H1 (cell line): ENCODE results near the gene HS2ST1. TPM values are rescaled to one million over a fixed set of nuclear protein-coding genes. Genes with fewer than 3 reads are reported as not detected.
"Not testable (repeated sequence)": the region's sequence is repeated elsewhere in the genome, so short reads cannot be mapped to it uniquely, and the experiment has no call there.

Source experiments
- CTCF ChIA-PET: fragments of 300-600 bp; sonication (Branson Sonifier 250); formaldehyde crosslinking; loops from one replicate; lab custom pipeline; 2021; ENCODE audit not compliant: partially characterized antibody; lab: Charles Lee
- POLR2A ChIA-PET: fragments of 300-600 bp; sonication (Branson Sonifier 250); formaldehyde crosslinking; loops from one replicate; lab custom pipeline; 2021; ENCODE audit warnings: inconsistent platforms; ENCODE audit not compliant: partially characterized antibody; lab: Charles Lee
- DNase-seq, 2 experiments: peaks; one replicate each; pipeline versions ENCODE4 v3.0.0 to v3.0.0-alpha.2; 2010 to 2022; ENCODE audit warnings: low spot score in 2 of 2, low read depth in 1 of 2, mixed read lengths in 1 of 2
- FAIRE-seq: peaks from 2 replicates; lab custom pipeline; 2011; peaks lifted over from hg19 to GRCh38; lab: Jason Lieb, UNC
- H2AFZ ChIP-seq: 2 replicates; pipeline ENCODE4 v1.8.1; 2012; ENCODE audit warnings: low read length, inconsistent platforms
- H2AK5ac ChIP-seq: 2 replicates; pipeline ENCODE4 v1.6.1; 2013; ENCODE audit warnings: low read depth, low read length
- H2BK120ac ChIP-seq: replicated peaks from 2 replicates; pipeline ENCODE3; 2013; ENCODE audit warnings: low read depth, low read length, inconsistent platforms
- H2BK12ac ChIP-seq: 2 replicates; pipeline ENCODE4 v1.6.1; 2013; ENCODE audit warnings: low read depth, low read length
- H2BK15ac ChIP-seq: 2 replicates; pipeline ENCODE4 v1.6.1; 2013; ENCODE audit warnings: low read length
- H2BK20ac ChIP-seq: 2 replicates; pipeline ENCODE4 v1.6.1; 2013; ENCODE audit warnings: low read length
- H2BK5ac ChIP-seq: 2 replicates; pipeline ENCODE4 v1.6.1; 2013; ENCODE audit warnings: low read depth, low read length
- H3K14ac ChIP-seq: 2 replicates; pipeline ENCODE4 v1.6.1; 2013; ENCODE audit warnings: inconsistent platforms; ENCODE audit not compliant: insufficient read length
- H3K18ac ChIP-seq: 2 replicates; pipeline ENCODE4 v1.6.1; 2013; ENCODE audit warnings: low read length; ENCODE audit errors: extremely low read depth
- H3K23ac ChIP-seq: 2 replicates; pipeline ENCODE4 v1.6.1; 2013; ENCODE audit warnings: inconsistent platforms; ENCODE audit not compliant: insufficient read length
- H3K23me2 ChIP-seq: 2 replicates; pipeline ENCODE4 v1.6.1; 2013; ENCODE audit warnings: low read depth, low read length
- H3K27ac ChIP-seq: 2 replicates; pipeline ENCODE4 v1.6.1; 2011; ENCODE audit warnings: low read depth, low read length, inconsistent platforms
- H3K27me3 ChIP-seq, 4 experiments: replicated peaks in 1 of 4; 1 replicate in 1 of 4; 2 replicates in 3 of 4; pipeline versions ENCODE4 v1.6.1 to v1.8.1; 2011 to 2013; ENCODE audit warnings: low read length in 3 of 4, mild to moderate bottlenecking in 3 of 4, inconsistent platforms in 2 of 4, mixed read lengths in 2 of 4, moderate library complexity in 1 of 4; ENCODE audit not compliant: control insufficient read depth in 3 of 4, insufficient read depth in 3 of 4; ENCODE audit errors: extremely low read depth in 1 of 4
- H3K36me3 ChIP-seq, 4 experiments: 2 replicates each; pipeline versions ENCODE4 v1.6.1 to v1.8.1; 2011 to 2013; ENCODE audit warnings: mild to moderate bottlenecking in 4 of 4, low read length in 3 of 4, moderate library complexity in 2 of 4, control low read depth in 1 of 4, inconsistent platforms in 1 of 4; ENCODE audit not compliant: insufficient read depth in 4 of 4, control insufficient read depth in 2 of 4
- H3K4ac ChIP-seq: replicated peaks from 2 replicates; pipeline ENCODE3; 2013; ENCODE audit warnings: low read length, low read depth, mixed read lengths, inconsistent platforms; ENCODE audit not compliant: insufficient read length
- H3K4me1 ChIP-seq, 4 experiments: replicated peaks in 1 of 4; 1 replicate in 1 of 4; 2 replicates in 3 of 4; pipeline versions ENCODE4 v1.6.1 to v1.8.1; 2011 to 2013; ENCODE audit warnings: low read length in 3 of 4, inconsistent platforms in 2 of 4, mixed read lengths in 1 of 4; ENCODE audit not compliant: insufficient read depth in 4 of 4, control insufficient read depth in 3 of 4
- H3K4me2 ChIP-seq, 2 experiments: 2 replicates each; pipeline versions ENCODE4 v1.6.1 to v1.8.1; 2011 to 2013; ENCODE audit warnings: low read depth in 2 of 2, low read length in 2 of 2, control low read depth in 1 of 2, inconsistent platforms in 1 of 2, mild to moderate bottlenecking in 1 of 2; ENCODE audit not compliant: insufficient read depth in 1 of 2
- H3K4me3 ChIP-seq, 4 experiments: fragments of 200-600, 300-600 bp in 1 of 4; sonication (generic), shearing (Covaris generic), sonication (Bioruptor Twin) in 1 of 4; 2 replicates each; pipeline versions ENCODE4 v1.5.1 to v1.8.1; 2011 to 2016; ENCODE audit warnings: low read length in 4 of 4, low read depth in 3 of 4, control low read depth in 2 of 4, inconsistent platforms in 2 of 4, mild to moderate bottlenecking in 2 of 4, mixed read lengths in 1 of 4, moderate library complexity in 1 of 4; ENCODE audit not compliant: insufficient read depth in 2 of 4; ENCODE audit errors: extremely low read depth in 1 of 4
- H3K56ac ChIP-seq: replicated peaks from 2 replicates; pipeline ENCODE3; 2013; ENCODE audit warnings: low read depth, mild to moderate bottlenecking, mixed read lengths, low read length, inconsistent platforms; ENCODE audit not compliant: insufficient read length
- H3K79me1 ChIP-seq: 2 replicates; pipeline ENCODE4 v1.6.1; 2013; ENCODE audit warnings: low read depth, low read length, control low read depth
- H3K79me2 ChIP-seq, 2 experiments: 2 replicates each; pipeline versions ENCODE4 v1.6.1 to v1.8.1; 2012 to 2013; ENCODE audit warnings: low read length in 2 of 2, mild to moderate bottlenecking in 2 of 2, inconsistent platforms in 1 of 2; ENCODE audit not compliant: insufficient read depth in 2 of 2, control insufficient read depth in 1 of 2
- H3K9ac ChIP-seq, 4 experiments: replicated peaks in 1 of 4; 1 replicate in 1 of 4; 2 replicates in 3 of 4; pipeline versions ENCODE4 v1.6.1 to v1.8.1; 2011 to 2013; ENCODE audit warnings: low read depth in 3 of 4, low read length in 3 of 4, control low read depth in 2 of 4, mild to moderate bottlenecking in 2 of 4, moderate library complexity in 2 of 4, inconsistent platforms in 1 of 4; ENCODE audit errors: extremely low read depth in 1 of 4
- H3K9me3 ChIP-seq, 2 experiments: 2 replicates each; pipeline versions ENCODE4 v1.6.1 to v1.8.1; 2012 to 2013; ENCODE audit warnings: mild to moderate bottlenecking in 2 of 2, moderate library complexity in 2 of 2, control low read depth in 1 of 2, inconsistent platforms in 1 of 2, low read depth in 1 of 2, low read length in 1 of 2, mixed read lengths in 1 of 2; ENCODE audit not compliant: insufficient read depth in 2 of 2
- H4K20me1 ChIP-seq, 2 experiments: replicated peaks in 1 of 2; 2 replicates each; pipeline versions ENCODE3 to v1.8.1; 2011 to 2013; ENCODE audit warnings: inconsistent platforms in 2 of 2, low read length in 2 of 2, mild to moderate bottlenecking in 1 of 2; ENCODE audit not compliant: insufficient read depth in 2 of 2, control insufficient read depth in 1 of 2
- H4K5ac ChIP-seq: 2 replicates; pipeline ENCODE4 v1.6.1; 2013; ENCODE audit warnings: low read length, low read depth, mixed read lengths, inconsistent platforms; ENCODE audit not compliant: insufficient read length
- H4K8ac ChIP-seq: 2 replicates; pipeline ENCODE4 v1.8.0; 2013; ENCODE audit warnings: mild to moderate bottlenecking, moderate library complexity, low read length, inconsistent platforms; ENCODE audit not compliant: insufficient read depth; ENCODE audit errors: extremely low read depth
- H4K91ac ChIP-seq: replicated peaks from 2 replicates; pipeline ENCODE3; 2013; ENCODE audit warnings: low read length, mixed read lengths, inconsistent platforms; ENCODE audit not compliant: insufficient read length
- WGBS, 2 experiments: shearing (Covaris generic) in 1 of 2; methylation state at CpG; one replicate each; pipeline versions ENCODE4 v1.1.6 to v1.1.7; 2013 to 2015; ENCODE audit warnings: low lambda C conversion rate in 2 of 2, mixed read lengths in 2 of 2, inconsistent platforms in 1 of 2, low coverage in 1 of 2, missing lambda C conversion rate in 1 of 2; ENCODE audit not compliant: insufficient replicate concordance in 2 of 2, insufficient coverage in 1 of 2, insufficient read length in 1 of 2; ENCODE audit errors: extremely low coverage in 1 of 2, missing lambda C conversion rate in 1 of 2; 5-methylcytosine and 5-hydroxymethylcytosine counted together
- polyA plus RNA-seq, 7 experiments: library from polyadenylated mRNA; depleted of rRNA in 3 of 7; stranded (reverse) in 5 of 7; unstranded in 2 of 7; fragments of >200 nt in 5 of 7; fragments of 200-250 nt in 2 of 7; gene quantifications; 1 replicate in 5 of 7; 2 replicates in 1 of 7; 4 replicates in 1 of 7; pipeline versions ENCODE4 v1.2.1 to v1.2.3, GENCODE V29; 2011 to 2013; ENCODE audit warnings: missing spikeins in 2 of 7, mixed read lengths in 2 of 7
- total RNA-seq: library from RNA; stranded (reverse); fragmentation: NEBNext Ultra II Directional; extraction: Animal tissue kit (Norgen Biotek cat#: 25700); gene quantifications from 2 replicates; pipeline ENCODE4 v1.2.1, GENCODE V29; 2021

Gene HS2ST1
- total and polyA plus RNA-seq, 2 of the 8 experiments (the other 6 are each of a cell fraction or from before 2014, with no cell fraction given), result 5.2 to 28.3 TPM

DNA sequence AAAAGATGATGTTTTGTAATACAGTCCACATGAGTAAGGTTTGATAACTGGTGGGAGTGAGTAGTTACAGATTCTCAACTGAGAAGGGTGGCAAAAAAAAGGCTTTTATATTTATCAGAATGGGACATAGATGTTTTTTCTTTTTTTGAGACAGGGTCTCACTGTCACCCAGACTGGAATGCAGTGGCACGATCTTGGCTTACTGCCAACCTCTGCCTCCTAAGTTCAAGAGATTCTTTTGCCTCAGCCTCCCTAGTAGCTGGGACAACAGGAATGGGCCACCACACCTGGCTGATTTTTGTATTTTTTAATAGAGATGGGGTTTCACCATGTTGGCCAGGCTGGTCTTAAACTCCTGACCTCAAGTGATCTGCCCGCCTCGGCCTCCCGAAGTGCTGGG is 113.1 kb downstream of the HS2ST1 start:
- H3K4me2 ChIP-seq, H2AFZ ChIP-seq, H3K79me1 ChIP-seq, H2BK12ac ChIP-seq, H3K23me2 ChIP-seq, H4K20me1 ChIP-seq, H3K4me3 ChIP-seq, DNase-seq, H3K27ac ChIP-seq, H3K23ac ChIP-seq, H3K9me3 ChIP-seq, CTCF ChIA-PET, H4K8ac ChIP-seq, H3K56ac ChIP-seq, FAIRE-seq, H3K18ac ChIP-seq, H3K27me3 ChIP-seq, H2BK15ac ChIP-seq, H4K5ac ChIP-seq, H4K91ac ChIP-seq, H2AK5ac ChIP-seq, H3K4me1 ChIP-seq, H3K4ac ChIP-seq, H3K36me3 ChIP-seq, POLR2A ChIA-PET, H2BK120ac ChIP-seq, H3K14ac ChIP-seq, H3K9ac ChIP-seq, H2BK20ac ChIP-seq, H2BK5ac ChIP-seq: not testable (repeated sequence)
- 95% methylated on average over 4 of the region's 4 CpGs; no CpG with 5 or more reads in 1 of the 2 experiments for WGBS, 2 experiments
- H3K79me2 ChIP-seq, result peaks cover 0 to 44% of the 10 kb centered on the region in 2 experiments; a peak in 2 of 4 replicates
